GM12874 (cell line): ENCODE data around the gene RAD51B.

Source experiments
- CTCF ChIP-seq: IDR thresholded peaks from 2 replicates; pipeline ENCODE4 v1.5.1; 2011; ENCODE audit warnings: low read depth, mild to moderate bottlenecking, control low read depth, low read length, moderate library complexity; ENCODE audit not compliant: insufficient read depth

The RAD51B gene

GRCh38 chr14:68768316-68768715 lies 948.7 kb downstream of the RAD51B start:
- no peak for TF ChIP-seq CTCF

- TF ChIP-seq CTCF: no peak
Measured at GRCh38 chr14:68770051-68770450, 950.5 kb downstream of the RAD51B start.

GRCh38 chr14:68770553-68771286 lies 951.1 kb downstream of the RAD51B start:
- no peak for TF ChIP-seq CTCF

- no peak for TF ChIP-seq CTCF
Measured at GRCh38 chr14:68771631-68772030, 952.1 kb downstream of the RAD51B start.

- TF ChIP-seq CTCF: no peak
Measured at GRCh38 chr14:68772761-68773381, 953.3 kb downstream of the RAD51B start.

- TF ChIP-seq CTCF: no peak
Measured at GRCh38 chr14:68774771-68775613, 955.4 kb downstream of the RAD51B start.

GRCh38 chr14:68775614-68776126 lies 956.1 kb downstream of the RAD51B start:
- TF ChIP-seq CTCF: peak; percentile 12; the same call in 1 of the 2 replicates
